NB4 (cell line): ENCODE measurements around the gene ANKRD39.

Source experiments
- DNase-seq: peaks from one replicate; pipeline ENCODE4 v3.0.0; 2010; ENCODE audit warnings: low read depth
- H3K4me3 ChIP-seq: one replicate; pipeline ENCODE4 v1.5.1; 2011; ENCODE audit warnings: mild to moderate bottlenecking, low read depth, low read length, moderate library complexity
- MYC ChIP-seq: IDR thresholded peaks from 2 replicates; pipeline ENCODE4 v1.6.1; 2011; ENCODE audit warnings: low read depth, low read length
- POLR2A ChIP-seq: IDR thresholded peaks from 2 replicates; pipeline ENCODE4 v1.6.1; 2011; ENCODE audit warnings: mild to moderate bottlenecking; ENCODE audit not compliant: insufficient read length; ENCODE audit errors: extremely low read depth
- TF ChIP-seq, protein P1 (sequence below): IDR thresholded peaks from one replicate; pipeline ENCODE4 v1.5.1; 2012; ENCODE audit warnings: low read depth, low read length
- TF ChIP-seq, protein P2 (sequence below): IDR thresholded peaks from 2 replicates; pipeline ENCODE4 v1.6.1; 2011; ENCODE audit warnings: low read depth, low read length

ANKRD39 gene, protein sequence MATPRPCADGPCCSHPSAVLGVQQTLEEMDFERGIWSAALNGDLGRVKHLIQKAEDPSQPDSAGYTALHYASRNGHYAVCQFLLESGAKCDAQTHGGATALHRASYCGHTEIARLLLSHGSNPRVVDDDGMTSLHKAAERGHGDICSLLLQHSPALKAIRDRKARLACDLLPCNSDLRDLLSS

DNA sequence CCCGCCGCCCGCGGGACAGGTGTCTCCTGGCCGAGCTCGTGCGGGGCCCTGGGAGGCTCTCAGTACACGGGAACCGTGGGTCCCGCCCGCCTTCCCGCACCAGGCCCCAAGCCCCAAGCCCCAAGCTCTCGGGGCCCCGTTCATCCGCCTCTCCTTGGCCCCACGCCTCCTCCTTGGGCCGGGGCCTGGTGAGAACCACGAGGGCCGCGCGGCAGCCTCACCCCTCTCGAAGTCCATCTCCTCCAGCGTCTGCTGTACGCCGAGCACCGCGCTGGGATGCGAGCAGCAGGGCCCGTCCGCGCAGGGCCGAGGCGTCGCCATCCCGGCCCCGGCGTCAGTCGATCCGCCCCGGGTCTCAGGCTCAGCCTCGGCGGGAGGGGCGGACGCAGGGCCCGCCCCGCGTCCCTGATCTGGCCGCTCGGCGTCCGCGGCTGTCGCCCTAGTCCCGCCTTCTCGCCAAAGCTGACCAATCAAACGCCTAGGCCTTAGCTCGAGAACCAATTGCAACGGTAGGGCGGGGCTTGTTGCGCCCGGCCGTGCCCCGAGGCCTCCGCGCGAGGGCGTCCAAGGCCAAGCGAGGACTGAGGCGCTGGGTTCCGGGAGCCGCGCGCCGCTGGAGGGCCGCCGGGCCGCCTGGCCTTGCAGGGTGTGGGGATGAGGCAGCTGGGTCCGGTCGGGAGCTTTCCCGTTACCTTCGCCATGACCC lies at the start of gene ANKRD39:
ANKRD39 (minus strand) TSS at position 350 of the 706 bp plus-strand sequence; CDS start at position 321, 29 bp downstream.
- TF ChIP-seq MYC (peak; percentile 54), POLR2A (peak; percentile 77)
- TF ChIP-seq, protein P1, sequence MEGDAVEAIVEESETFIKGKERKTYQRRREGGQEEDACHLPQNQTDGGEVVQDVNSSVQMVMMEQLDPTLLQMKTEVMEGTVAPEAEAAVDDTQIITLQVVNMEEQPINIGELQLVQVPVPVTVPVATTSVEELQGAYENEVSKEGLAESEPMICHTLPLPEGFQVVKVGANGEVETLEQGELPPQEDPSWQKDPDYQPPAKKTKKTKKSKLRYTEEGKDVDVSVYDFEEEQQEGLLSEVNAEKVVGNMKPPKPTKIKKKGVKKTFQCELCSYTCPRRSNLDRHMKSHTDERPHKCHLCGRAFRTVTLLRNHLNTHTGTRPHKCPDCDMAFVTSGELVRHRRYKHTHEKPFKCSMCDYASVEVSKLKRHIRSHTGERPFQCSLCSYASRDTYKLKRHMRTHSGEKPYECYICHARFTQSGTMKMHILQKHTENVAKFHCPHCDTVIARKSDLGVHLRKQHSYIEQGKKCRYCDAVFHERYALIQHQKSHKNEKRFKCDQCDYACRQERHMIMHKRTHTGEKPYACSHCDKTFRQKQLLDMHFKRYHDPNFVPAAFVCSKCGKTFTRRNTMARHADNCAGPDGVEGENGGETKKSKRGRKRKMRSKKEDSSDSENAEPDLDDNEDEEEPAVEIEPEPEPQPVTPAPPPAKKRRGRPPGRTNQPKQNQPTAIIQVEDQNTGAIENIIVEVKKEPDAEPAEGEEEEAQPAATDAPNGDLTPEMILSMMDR: peak; percentile 73
- TF ChIP-seq, protein P2, sequence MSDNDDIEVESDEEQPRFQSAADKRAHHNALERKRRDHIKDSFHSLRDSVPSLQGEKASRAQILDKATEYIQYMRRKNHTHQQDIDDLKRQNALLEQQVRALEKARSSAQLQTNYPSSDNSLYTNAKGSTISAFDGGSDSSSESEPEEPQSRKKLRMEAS: peak; percentile 42; the same call in 1 of the 2 replicates
- DNase-seq: peak; percentile 99
- H3K4me3 ChIP-seq: peak within 1 kb of the TSS; percentile 64

DNA sequence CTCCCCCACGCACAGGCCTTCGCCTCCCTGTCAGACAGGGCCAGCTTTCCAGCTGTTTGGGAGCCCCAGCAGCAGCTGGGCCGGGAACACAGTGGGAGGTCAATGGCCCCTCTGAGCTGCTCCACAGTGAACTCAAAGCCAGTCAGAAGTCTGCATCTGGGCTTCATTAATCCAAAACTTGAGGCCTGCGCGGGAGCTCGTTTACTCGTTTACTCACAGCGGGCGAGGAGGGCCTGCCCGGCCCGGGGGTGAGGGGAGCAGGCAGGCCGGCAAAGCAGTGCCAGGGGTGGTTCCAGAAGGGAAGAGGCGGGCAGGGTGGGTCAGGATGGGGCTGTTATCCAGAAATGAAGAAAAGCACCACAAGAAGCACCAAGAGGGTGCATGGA lies 48.9 kb upstream of the ANKRD39 start:
- TF ChIP-seq, protein P1: no peak
- no peak for TF ChIP-seq POLR2A
- TF ChIP-seq, protein P2: no peak
- TF ChIP-seq MYC: no peak
- H3K4me3 ChIP-seq: no peak overlapping the region
- DNase-seq: no peak

DNA sequence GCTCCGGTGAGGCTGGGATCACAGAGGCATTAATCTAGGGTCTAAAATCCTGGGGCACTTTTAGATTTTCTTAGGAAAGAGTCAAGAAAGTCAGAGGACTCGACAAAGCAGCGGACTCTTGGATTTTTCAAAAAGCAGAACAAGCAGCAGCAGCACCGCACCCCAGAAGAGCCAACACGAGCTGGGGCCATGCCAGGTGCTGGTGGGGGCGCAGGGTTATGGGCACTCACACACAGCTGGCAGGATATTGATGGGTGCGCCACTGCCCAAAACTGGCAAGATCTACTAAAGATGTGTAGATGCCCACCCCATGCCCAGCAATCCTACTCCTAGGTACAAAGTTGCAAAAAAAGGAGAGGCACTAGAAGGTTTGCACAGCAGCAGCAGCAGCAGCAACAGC lies 46.0 kb upstream of the ANKRD39 start:
- TF ChIP-seq POLR2A (no peak), MYC (no peak)
- TF ChIP-seq, protein P2: no peak
- TF ChIP-seq, protein P1: no peak
- no peak overlapping the region for H3K4me3 ChIP-seq
- DNase-seq: no peak

DNA sequence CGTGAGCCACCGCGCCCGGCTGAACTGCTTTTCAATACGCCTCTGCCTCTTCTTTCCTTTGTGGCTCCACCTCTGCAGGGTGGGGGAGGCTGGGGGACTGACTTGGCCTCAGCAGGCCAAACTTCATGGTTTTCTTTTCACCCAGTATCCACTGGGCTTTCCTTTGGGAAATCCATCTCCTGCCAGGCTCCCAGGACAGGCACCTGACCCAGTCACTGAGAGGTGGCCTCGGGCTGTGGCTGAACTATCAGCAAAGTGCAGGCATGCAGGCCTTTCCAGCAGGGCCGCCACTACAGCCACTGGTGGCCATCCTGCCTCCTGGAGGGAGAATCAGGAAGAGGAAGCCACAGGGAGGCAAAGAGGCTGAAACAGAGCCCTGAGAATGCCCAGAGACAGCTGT lies 45.5 kb upstream of the ANKRD39 start:
- TF ChIP-seq, protein P2: no peak
- TF ChIP-seq POLR2A (no peak), MYC (no peak)
- TF ChIP-seq, protein P1: no peak
- H3K4me3 ChIP-seq: no peak overlapping the region
- no peak for DNase-seq

DNA sequence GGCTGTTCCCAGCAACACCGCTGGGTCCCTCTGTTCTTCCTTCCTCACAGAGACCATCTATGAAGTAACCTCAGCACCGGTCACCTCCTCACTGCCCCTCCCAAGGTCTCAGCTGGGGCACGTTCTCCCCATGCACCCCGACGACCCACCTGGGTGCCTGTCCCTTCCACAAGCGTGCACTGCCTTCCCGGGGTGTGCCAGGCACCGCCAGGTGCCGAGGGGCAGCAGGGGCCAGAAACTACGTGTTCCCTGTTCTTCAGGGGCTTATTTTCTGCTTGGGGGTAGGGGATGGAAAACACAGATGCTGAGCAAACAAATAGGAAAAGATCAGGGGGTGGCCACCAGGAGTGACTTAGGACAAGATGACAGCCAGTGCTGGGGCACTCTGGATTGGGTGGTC lies 42.4 kb upstream of the ANKRD39 start:
- DNase-seq: no peak
- no peak overlapping the region for H3K4me3 ChIP-seq
- TF ChIP-seq, protein P2: no peak
- TF ChIP-seq MYC (no peak), POLR2A (no peak)
- TF ChIP-seq, protein P1: no peak
